Right renal pelvis (tissue), 4 donors: ENCODE measurements around the gene GARNL3. TPM values are rescaled to one million over a fixed set of nuclear protein-coding genes. Genes with fewer than 3 reads are reported as not detected.

Source experiments
- DNase-seq, 4 donors: peaks; one replicate each; pipeline ENCODE4 v3.0.0-alpha.2; 2013; ENCODE audit warnings: low read depth in 4 of 4, low spot score in 3 of 4, missing footprints in 1 of 4
- polyA plus RNA-seq, 4 donors: library from polyadenylated mRNA; unstranded; fragments of 120-200 nt; gene quantifications; one replicate each; pipeline ENCODE4 v1.2.1, GENCODE V29; 2013; ENCODE audit not compliant: insufficient read length in 4 of 4

Gene GARNL3
- polyA plus RNA-seq = 10 to 100 TPM; 13.0 to 15.2 (median 14.3) TPM

DNA sequence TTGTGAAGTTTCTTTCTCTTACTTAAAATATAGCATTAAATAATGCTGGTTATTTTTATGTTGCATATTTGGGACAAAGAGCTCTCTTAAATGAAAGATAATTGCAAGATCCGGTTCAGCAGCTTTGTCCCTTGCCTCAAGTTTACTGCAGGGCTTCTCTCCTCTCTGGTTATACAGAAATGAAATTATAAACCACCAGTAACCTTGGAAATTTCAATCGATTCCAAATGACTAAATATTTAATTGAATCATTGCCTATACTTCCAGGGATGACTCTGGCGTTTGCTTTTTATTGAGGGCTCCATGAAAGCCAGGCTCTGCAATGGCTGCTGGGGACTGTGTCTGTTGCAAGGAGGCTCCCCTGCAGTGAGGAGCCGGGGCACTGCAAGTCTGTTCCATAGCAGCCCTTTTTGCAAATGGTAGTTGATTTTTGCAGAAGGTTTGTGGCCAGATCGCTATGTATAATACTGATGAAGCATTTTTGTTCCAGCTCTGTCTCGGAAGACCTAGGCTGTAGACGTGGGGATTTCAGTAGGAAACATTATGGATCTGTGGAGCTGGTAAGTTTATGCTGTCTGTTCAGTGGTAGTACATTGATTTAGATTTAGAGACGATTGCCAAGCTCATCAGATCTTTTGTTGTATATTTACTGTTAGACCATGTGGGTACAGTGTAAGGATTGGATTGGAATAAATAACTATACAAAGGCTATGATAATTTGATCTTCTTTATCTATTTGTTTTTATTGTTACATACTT lies at the start of gene GARNL3:
GARNL3 (plus strand) TSS at position 313 of the 758 bp plus-strand sequence; CDS start at position 417, 104 bp downstream.
- no peak for DNase-seq

DNA sequence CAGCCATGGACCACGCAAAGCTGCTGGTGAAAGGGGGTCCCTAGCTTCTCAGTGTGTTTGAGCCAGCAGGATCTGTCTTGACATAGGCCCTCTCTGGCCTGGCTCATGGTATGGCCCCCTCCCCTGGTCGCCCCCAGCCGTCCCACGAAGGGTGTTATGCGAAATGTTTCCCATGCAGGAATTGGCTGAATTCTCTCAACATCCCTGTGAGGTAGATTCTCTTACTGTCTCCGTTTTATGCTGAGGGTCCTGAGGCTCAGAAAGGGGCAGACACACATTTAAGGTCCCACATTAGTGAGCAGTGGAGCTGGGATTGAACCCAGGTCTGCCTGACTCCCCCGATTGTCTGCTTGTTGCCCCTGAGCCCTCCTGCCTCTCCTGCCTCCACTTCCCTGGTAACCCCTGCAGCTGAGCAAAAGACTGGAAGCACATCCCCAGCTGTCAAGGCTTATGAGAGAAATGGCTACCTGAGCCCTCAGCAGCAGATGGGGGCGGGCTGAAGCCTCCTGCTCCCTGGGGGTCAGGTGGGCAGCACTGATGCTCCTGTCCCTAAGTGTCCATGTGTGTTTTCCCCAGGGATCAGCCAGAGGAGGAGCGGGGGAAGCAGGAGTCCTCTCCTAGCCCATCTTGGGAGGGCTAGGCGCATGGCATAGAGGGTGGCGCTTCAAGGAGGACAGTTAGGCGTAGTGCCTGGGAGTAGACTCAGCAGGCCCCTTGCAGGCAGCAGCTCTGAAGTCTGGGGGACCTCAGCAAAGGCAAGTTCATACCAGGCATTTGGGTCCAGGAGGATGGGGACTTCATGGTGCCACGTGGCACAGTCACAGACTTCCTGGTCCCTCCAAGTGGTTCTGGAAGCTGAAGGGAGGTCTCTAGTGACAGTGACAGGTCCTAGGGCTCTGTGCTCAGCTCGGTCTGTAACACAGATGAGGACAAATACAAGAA lies 49.0 kb upstream of the GARNL3 start:
- DNase-seq = no peak

DNA sequence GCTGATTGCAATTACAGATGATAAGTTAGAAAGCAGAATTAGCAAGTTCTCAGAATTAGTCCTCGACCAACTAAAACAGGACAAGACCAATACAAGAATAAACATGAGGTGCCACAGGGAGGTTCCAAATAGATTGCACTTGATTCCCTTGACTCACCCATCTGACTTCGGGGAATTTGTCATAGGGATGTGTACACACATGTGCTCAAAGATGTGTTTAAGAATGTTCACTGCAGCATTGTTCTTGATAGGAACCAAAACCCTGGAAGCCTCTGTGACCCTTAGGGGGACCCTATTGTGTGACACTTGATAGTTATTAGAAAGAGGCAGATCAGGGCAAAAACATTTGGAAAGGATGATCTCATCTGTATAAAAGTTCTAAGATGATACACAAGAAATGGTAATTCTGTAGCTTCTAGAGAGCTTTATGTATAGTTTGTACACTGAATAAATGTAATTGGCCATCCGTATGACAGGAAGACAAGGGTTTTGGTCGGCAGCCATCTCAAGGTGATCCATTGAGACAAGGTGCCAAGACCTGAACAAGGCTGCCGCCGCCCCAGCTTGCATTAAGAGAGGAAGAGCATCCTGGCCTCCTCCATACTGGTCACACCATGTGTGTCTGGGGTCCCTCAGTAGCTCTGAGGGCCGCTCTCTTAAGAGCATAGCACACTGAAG lies 48.2 kb upstream of the GARNL3 start:
- no peak for DNase-seq

DNA sequence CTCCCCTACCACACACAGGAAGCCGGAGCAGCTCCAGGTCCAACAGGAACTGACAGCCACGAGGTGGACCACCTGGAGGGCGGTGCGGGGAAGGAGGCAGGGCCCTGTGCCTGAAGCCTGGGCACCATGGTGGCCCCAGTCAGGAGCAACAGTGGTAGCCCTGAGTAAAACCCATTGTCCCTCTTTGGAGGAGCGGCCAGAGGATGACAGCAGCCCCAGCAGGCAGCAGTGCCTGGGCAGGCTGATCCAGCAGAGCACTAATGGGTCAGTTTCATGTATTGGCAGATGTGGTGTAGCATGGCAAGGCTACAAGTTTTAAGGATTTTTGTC lies 47.7 kb upstream of the GARNL3 start:
- no peak for DNase-seq

DNA sequence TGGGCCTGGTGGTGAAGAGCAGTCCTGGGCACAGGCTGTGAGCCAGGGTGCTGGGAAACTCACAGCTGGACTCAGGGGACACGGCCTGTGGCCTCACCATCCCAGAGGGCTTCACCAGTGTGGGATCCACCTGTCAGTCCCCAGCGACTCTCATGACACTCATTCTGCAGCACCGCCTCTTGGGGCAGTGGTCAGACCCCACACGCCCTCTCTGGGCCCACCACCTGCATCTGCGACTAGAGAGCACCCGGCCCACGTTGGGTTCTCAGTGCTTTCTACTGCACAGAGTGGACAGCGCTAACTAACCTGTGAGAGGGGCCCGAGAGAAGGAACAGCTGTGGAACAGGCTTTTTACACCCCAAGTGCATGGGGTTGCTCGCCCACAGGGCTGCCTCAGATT lies 45.8 kb upstream of the GARNL3 start:
- no peak for DNase-seq

DNA sequence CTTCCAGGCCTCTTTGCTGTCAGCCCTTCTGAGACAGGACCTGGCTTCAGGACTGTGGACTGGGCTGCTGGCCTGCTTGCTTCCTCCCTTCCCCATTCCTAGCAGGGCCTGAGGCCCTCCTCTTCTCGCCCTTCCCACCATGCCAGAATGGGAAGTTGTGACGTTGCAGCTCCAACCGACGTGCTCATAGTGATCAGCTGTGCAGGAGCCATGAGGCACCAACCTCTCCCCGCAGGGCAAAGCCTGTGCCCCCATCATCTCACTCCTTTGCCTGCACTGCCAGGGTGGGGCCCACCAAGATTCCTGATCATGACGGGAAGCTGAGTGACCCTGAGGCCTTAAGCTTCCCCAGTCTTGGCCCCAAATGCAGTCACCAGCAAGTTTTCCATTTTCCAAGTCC lies 45.1 kb upstream of the GARNL3 start:
- no peak for DNase-seq

DNA sequence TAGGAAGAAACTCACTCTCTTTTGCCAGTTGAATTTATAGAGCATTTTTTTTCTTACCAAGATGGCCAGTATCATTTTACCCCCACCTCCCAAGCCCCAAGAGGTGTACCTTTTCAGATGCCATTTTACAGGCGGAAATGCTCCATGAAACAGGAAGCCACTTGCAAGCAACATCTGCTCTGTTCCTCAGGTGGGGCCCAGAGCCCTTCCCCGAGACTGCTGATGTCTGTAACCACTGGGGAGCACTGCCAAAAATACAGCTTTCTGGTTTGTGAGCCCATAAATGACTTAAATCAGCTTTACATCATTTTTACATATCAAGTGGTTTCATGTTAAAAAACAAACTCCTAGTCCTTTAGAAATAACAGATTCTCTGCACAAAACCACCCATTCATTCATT lies 42.9 kb upstream of the GARNL3 start:
- no peak for DNase-seq

- DNase-seq = no peak
Observed at GRCh38 chr9:127222388-127223095, 42.0 kb upstream of the GARNL3 start.

- no peak for DNase-seq
Observed at GRCh38 chr9:127223266-127223665, 41.3 kb upstream of the GARNL3 start.

DNA sequence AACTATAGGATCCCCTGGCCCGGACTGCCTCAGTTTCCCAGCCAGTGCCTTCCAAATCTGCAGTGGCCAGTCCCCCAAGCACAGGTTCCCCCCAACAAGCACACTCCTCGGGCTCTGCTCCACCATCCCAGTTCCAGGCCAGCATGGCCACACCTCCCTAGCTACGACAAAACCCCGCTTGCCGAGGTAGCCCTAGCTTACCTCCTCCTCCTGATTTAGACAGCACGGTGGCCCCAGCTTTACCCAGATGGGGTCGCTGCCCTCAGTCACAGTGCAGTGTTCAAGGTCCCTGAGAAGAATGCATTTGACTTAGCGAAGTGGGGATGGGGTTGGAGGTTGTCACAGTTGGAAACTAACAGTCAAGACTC lies 40.8 kb upstream of the GARNL3 start:
- DNase-seq = no peak

GRCh38 chr9:127224178-127224882 lies 40.2 kb upstream of the GARNL3 start:
- peak; percentile 71 to 80 (median 79) for DNase-seq

GRCh38 chr9:127224883-127225739 lies 39.5 kb upstream of the GARNL3 start:
- DNase-seq = peak; percentile 82 to 87 (median 84)

GRCh38 chr9:127225801-127226625 lies 38.6 kb upstream of the GARNL3 start:
- DNase-seq = no peak

DNA sequence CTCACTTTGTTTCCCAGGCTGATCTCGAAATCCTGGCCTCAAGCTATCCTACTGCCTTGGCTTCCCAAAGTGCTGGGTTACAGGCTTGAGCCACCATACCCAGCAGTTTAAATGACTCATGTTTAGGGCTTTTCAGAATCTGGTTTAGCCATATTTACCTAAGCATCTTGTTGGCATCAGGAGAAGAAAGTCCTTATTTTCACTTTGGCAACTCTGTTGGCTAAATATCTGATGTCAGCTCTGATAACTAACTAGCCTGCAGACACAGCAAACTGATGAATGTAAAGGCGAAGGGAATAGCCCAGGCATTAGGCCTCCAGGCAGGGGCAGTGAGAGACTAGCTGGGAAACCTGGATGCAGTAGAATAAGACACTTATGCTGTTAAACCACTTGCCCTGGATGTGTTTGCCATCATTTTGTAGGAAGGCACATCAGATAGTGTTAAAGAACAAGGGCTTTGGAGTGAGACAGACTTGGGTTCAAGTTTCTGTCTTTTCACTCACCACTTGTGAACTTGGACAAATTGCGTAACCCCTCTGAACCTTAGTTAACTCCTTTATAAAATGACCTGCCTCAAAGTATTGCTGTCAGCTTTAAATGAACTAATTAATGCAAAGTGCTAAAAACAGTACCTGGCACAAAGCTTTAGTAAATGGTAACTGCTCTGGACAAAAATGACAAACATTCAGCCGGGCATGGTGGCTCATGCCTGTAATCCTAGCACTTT lies 34.7 kb upstream of the GARNL3 start:
- no peak for DNase-seq

DNA sequence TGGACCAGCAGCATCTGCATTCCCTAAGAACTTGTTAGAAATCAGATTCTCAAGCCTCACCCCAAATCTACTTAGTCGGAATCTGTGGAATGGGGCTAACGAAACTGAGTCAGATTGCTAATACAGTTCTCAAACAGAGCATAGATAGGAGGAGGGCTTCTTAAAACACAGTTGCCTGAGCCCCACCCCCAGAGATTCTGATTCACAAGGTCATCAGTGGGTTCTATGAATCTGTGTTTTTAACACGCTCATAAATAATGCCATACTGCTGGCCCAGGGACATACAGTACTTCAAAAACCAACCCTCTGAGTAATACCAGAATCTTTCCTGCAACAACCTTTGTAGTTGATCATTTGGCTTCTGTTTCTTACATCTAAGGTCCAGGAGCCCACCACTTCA lies 32.9 kb upstream of the GARNL3 start:
- DNase-seq = no peak

- DNase-seq = no peak
Observed at GRCh38 chr9:127232833-127233549, 31.6 kb upstream of the GARNL3 start.

DNA sequence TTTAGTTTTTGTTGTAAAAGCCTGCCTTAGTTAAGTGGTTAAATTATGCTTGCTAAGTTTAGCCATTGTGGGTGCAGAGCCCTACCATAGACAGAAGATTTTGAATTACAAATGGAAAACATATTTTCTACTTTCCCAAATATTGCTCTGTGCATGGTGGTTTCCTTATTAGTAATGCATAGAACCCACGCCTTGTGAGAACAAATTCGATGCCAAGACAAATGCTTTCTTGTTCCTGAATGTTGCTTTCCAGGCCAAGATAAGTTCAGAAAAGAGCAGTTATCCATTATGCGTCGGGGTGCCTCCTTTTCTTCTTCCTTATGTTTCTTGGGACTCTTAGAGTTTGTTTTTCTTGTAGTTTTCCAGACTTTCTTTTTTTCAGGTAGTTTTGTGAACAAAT lies 31.0 kb upstream of the GARNL3 start:
- DNase-seq = no peak
